Motor neuron (in vitro differentiated cells): ENCODE measurements around the gene PCDH1. TPM values are rescaled to one million over a fixed set of nuclear protein-coding genes. Genes with fewer than 3 reads are reported as not detected.

ENCODE experiments used
- ATAC-seq, 8 experiments: fragments of 200-7000 bp; cut with Tn5 transposase; replicated peaks in 6 of 8; 2 replicates each; pipeline ENCODE4 v1.8.0; 2021; ENCODE audit warnings: mild to moderate bottlenecking in 8 of 8, moderate library complexity in 8 of 8
- H3K27ac ChIP-seq, 2 donors: fragments of 250-450 bp; sonication (Bioruptor Pico); 2 replicates each; pipeline ENCODE4 v1.9.0; 2021; ENCODE audit warnings: antibody characterized with exemption in 2 of 2, mild to moderate bottlenecking in 2 of 2, moderate library complexity in 1 of 2
- H3K4me1 ChIP-seq, 2 donors: fragments of 250-450 bp; sonication (Bioruptor Pico); replicated peaks in 1 of 2; 2 replicates each; pipeline ENCODE4 v1.6.1; 2021; ENCODE audit warnings: antibody characterized with exemption in 2 of 2, mild to moderate bottlenecking in 2 of 2, moderate library complexity in 1 of 2
- H3K4me3 ChIP-seq, 5 donors: fragments of 250-450 bp; sonication (Bioruptor Pico); 2 replicates each; pipeline ENCODE4 v1.9.0; 2021; ENCODE audit warnings: antibody characterized with exemption in 5 of 5, mild to moderate bottlenecking in 5 of 5, moderate library complexity in 4 of 5
- WGBS, 10 experiments: fragments of 450-650 bp; shearing (Covaris generic); methylation state at CpG; one replicate each; pipeline ENCODE4 v1.0.0; 2022; 5-methylcytosine and 5-hydroxymethylcytosine counted together
- in situ Hi-C, 9 experiments: fragments of 400-800 bp; cut with MboI; loops; one replicate each; pipeline ENCODE4 v1.15.0; 2021; ENCODE audit warnings: low sequenced_read_pairs in 9 of 9, low pct_unique_long_range_greater_than_20kb in 2 of 9; ENCODE audit not compliant: unreplicated experiment in 9 of 9
- total RNA-seq, 8 experiments: library from RNA; unstranded; fragments of 300-600 nt; gene quantifications; 2 replicates each; pipeline versions ENCODE4 v1.2.3 to v1.2.4, GENCODE V29; 2022

PCDH1 gene
- total RNA-seq, 8 experiments from 2014 or later, result 1.1 to 29.4 (median 17.5) TPM

- in situ Hi-C loops, result loop anchor here in 3 of 9 experiments (10.0 to 25.0 kb wide), 4 partner anchors 65 to 202 kb away; partner anchors contain the start of genes ARAP3 (in 1 of the 3) and PCDH12 (in 1 of the 3)
- H3K27ac ChIP-seq, result no peak overlapping the region
- H3K4me1 ChIP-seq, result peaks cover 1 to 5% of the 10 kb centered on the region in 2 donors
- no peak overlapping the region for H3K4me3 ChIP-seq
- no peak for ATAC-seq
- 0 to 83% (median 57%) methylated on average over 1 to 3 of the region's 3 CpGs for WGBS, 10 experiments
Observed at GRCh38 chr5:141889282-141889871, 11.2 kb upstream of the PCDH1 start.

DNA sequence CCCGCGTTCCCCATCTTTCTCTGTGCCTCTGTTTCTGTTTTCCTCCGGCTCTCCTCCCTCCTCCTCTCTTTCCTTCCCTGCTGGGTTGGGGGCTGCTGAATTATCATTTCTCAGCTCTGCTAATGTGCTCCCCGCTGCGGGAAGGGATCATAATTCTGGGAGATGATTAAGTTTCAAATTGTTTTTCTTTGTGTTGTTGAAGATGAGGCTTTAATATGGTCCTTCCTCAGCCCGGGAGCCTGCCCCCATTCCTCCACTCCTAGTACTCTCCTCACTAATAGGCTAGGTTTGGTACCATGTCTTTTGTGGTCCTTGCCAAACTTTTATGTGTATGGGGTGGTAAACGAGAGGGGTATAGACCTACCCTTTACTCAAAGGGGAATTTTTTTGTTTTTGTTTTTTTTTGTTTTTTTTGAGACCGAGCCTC is 5.7 kb upstream of the PCDH1 start:
- Histone ChIP-seq H3K27ac (peak overlapping the region; percentile 82 to 85), H3K4me3 (peak overlapping the region; percentile 21 to 36 (median 33)), H3K4me1 (peaks cover 39 to 48% of the 10 kb centered on the region in 2 donors)
- WGBS, 10 experiments, result 0 to 60% (median 18%) methylated on average over 1 to 6 of the region's 8 CpGs; no CpG with 5 or more reads in 1 of the 10 experiments
- in situ Hi-C loops, result loop anchor here in 3 of 9 experiments (10.0 to 25.0 kb wide), 4 partner anchors 71 to 197 kb away; partner anchors contain the start of genes ARAP3 (in 1 of the 3) and PCDH12 (in 1 of the 3)
- no peak for ATAC-seq

- Histone ChIP-seq H3K4me1 (peaks cover 39 to 48% of the 10 kb centered on the region in 2 donors), H3K27ac (peak overlapping the region; percentile 82 to 85), H3K4me3 (peak overlapping the region; percentile 21 to 36 (median 33))
- 0 to 6% (median 1%) methylated on average over 1 to 9 of the region's 35 CpGs; no CpG with 5 or more reads in 6 of the 10 experiments for WGBS, 10 experiments
- in situ Hi-C loops, result loop anchor here in 3 of 9 experiments (10.0 to 25.0 kb wide), 4 partner anchors 71 to 196 kb away; partner anchors contain the start of genes ARAP3 (in 1 of the 3) and PCDH12 (in 1 of the 3)
- ATAC-seq, result peak in 1 of 8 experiments; percentile 29
Observed at GRCh38 chr5:141883184-141883891, 5.1 kb upstream of the PCDH1 start.

DNA sequence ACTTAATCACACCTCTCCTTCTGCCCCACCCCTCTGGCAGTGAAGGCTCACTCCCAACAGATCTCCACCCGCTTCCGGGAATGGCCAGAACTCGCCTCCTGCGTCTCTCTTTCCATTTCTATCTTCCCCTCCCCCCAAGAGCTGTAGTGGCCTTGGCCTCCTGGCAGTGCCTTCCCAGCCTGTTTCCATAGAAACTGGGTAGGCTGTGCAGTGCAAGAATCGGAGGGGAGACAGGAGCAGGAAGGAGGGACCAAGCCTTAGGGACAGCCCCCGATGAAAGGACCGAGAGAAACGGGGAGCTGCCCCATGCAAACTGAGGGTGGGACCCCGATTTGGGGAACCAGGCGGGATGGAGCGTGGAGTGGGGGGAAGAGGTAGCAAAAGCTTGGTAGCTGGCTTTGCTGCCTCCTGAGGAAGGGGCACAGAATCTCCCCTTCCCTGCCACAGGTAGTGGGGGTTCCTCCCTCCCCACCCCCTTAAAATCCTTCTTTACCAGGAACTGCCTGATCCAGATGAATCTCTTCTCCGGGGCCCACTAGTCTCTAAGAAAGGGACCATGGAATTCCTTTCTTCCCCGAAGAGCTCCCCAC is 4.5 kb upstream of the PCDH1 start:
- in situ Hi-C loops, result loop anchor here in 3 of 9 experiments (10.0 to 25.0 kb wide), 4 partner anchors 72 to 195 kb away; partner anchors contain the start of genes ARAP3 (in 1 of the 3) and PCDH12 (in 1 of the 3)
- peak overlapping the region; percentile 82 to 85 for H3K27ac ChIP-seq
- peak overlapping the region; percentile 21 to 36 (median 33) for H3K4me3 ChIP-seq
- peak in 5 of 8 experiments; percentile 10 to 50 (median 28) for ATAC-seq
- 0 to 2% (median 0%) methylated on average over 2 to 6 of the region's 13 CpGs; no CpG with 5 or more reads in 6 of the 10 experiments for WGBS, 10 experiments
- H3K4me1 ChIP-seq, result peaks cover 39 to 48% of the 10 kb centered on the region in 2 donors

DNA sequence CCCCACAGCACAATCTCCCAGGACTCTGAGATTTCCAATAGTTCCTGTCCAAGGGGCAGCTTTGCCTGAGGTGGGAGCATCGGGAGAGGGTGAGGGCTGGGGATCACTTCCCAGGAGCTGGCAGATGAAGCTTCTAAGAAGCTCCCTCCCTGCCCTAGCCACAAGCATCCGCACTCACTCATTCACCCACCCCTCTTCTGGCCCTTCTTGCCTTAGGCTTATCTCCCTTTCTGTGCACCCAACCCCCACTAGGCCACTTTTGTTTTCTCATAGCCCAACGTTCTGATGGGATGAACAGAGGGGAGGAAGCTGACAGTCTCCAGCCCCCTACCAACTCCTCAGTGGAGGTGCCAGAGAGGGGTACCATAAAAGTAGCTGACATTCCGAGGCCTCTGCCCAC is 3.7 kb upstream of the PCDH1 start:
- in situ Hi-C loops, result loop anchor here in 3 of 9 experiments (10.0 to 25.0 kb wide), 4 partner anchors 73 to 195 kb away; partner anchors contain the start of genes ARAP3 (in 1 of the 3) and PCDH12 (in 1 of the 3)
- 0 to 83% (median 7%) methylated on average over 1 to 2 of the region's 4 CpGs; no CpG with 5 or more reads in 5 of the 10 experiments for WGBS, 10 experiments
- no peak overlapping the region for H3K4me3 ChIP-seq
- peaks cover 39 to 48% of the 10 kb centered on the region in 2 donors for H3K4me1 ChIP-seq
- ATAC-seq, result no peak
- H3K27ac ChIP-seq, result peak overlapping the region; percentile 82 to 85

GRCh38 chr5:141880961-141881801 is 3.0 kb upstream of the PCDH1 start:
- in situ Hi-C loops, result loop anchor here in 3 of 9 experiments (10.0 to 25.0 kb wide), 4 partner anchors 74 to 194 kb away; partner anchors contain the start of genes ARAP3 (in 1 of the 3) and PCDH12 (in 1 of the 3)
- Histone ChIP-seq H3K27ac (peak overlapping the region; percentile 82 to 85), H3K4me1 (peaks cover 39 to 48% of the 10 kb centered on the region in 2 donors), H3K4me3 (no peak overlapping the region)
- peak in 2 of 8 experiments; percentile 4 to 6 for ATAC-seq
- WGBS, 10 experiments, result 0 to 30% (median 13%) methylated on average over 2 to 7 of the region's 8 CpGs; no CpG with 5 or more reads in 3 of the 10 experiments

DNA sequence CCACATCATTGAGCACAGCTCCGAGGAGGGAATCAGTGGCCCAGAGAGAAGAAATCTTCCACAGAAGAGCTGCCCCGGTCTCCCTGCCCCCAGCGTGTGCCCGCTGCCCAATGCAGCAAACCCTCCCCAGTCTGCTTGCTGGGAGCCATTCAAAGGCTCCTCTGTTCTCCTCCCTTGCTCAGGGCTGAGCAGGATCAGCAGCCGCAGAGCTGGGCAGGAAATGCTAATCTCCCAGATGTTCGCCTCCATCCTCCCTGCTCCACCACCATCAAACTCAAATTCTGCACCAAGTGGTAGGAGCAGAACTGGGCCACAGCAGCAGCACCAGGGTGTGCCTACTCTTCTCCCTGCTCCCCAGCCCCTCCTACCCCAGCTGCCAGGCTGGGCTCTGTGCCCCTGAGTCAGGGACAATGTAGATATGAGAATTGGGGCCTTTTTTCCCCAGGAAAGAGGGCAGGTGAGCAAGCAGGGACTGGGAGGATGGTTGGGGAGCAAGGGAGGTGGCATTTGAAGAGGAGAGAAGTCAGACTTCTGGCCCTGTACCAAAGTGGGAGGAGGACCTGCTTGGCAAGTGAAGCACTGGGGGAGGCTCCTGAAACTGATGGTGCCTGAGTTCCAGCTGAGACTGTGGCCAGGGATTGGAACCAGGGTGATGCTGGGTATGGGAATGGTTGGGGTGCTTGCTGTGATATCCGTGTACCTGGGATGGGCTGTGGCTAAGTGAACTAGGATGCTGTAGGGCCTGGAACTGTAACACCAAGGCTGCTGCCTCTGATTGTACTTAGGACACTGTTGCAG is 1.9 kb upstream of the PCDH1 start:
- no peak overlapping the region for H3K4me3 ChIP-seq
- ATAC-seq, result peak in 1 of 8 experiments; percentile 4
- peaks cover 38 to 49% of the 10 kb centered on the region in 2 donors for H3K4me1 ChIP-seq
- WGBS, 10 experiments, result 0 to 67% (median 0%) methylated on average over 1 to 3 of the region's 7 CpGs; no CpG with 5 or more reads in 5 of the 10 experiments
- in situ Hi-C loops, result loop anchor here in 3 of 9 experiments (10.0 to 25.0 kb wide), 4 partner anchors 75 to 193 kb away; partner anchors contain the start of genes ARAP3 (in 1 of the 3) and PCDH12 (in 1 of the 3)
- no peak overlapping the region for H3K27ac ChIP-seq

DNA sequence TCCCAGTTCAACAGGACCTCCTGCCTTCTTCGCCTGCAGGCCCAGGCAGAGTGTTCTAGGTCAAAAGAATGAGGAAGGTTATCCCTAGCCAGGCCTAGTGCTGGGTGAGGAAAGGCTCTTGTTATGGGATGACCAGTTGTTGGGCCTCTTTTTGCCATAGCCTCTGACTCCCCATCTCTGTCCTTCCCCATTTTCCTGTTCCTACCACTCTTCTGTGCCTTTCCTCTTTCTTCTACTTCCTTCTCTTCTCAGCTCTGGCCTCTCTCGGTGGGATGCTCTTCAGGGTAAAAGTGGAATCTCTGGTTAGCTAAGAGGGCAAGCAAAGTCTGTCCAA is 1.2 kb upstream of the PCDH1 start:
- no peak for ATAC-seq
- H3K4me3 ChIP-seq, result peak overlapping the region in 1 of 5 donors; percentile 98
- peaks cover 44 to 55% of the 10 kb centered on the region in 2 donors for H3K4me1 ChIP-seq
- in situ Hi-C loops, result loop anchor here in 1 of 9 experiments (25.0 kb wide), 1 partner anchor 192 kb away; the partner anchor contains the start of gene ARAP3
- H3K27ac ChIP-seq, result no peak overlapping the region
- WGBS, 10 experiments, result 0% methylated on average over 1 to 2 of the region's 2 CpGs; no CpG with 5 or more reads in 3 of the 10 experiments

- Histone ChIP-seq H3K27ac (peak overlapping the region; percentile 87 to 96), H3K4me3 (peak overlapping the region; percentile 59 to 98 (median 89)), H3K4me1 (peaks cover 46 to 55% of the 10 kb centered on the region in 2 donors)
- peak; percentile 58 to 78 (median 60) for ATAC-seq
- in situ Hi-C loops, result loop anchor here in 1 of 9 experiments (25.0 kb wide), 1 partner anchor 192 kb away; the partner anchor contains the start of gene ARAP3
- 0 to 17% (median 0%) methylated on average over 2 to 8 of the region's 40 CpGs; no CpG with 5 or more reads in 5 of the 10 experiments for WGBS, 10 experiments
Observed at GRCh38 chr5:141878711-141879425, 658 bp upstream of the PCDH1 start.

- H3K4me1 ChIP-seq, result peaks cover 39 to 46% of the 10 kb centered on the region in 2 donors
- in situ Hi-C loops, result loop anchor here in 1 of 9 experiments (25.0 kb wide), 1 partner anchor 190 kb away; the partner anchor contains the start of gene ARAP3
- 0 to 7% (median 0%) methylated on average over 3 to 10 of the region's 55 CpGs; no CpG with 5 or more reads in 5 of the 10 experiments for WGBS, 10 experiments
- peak overlapping the region; percentile 59 to 98 (median 89) for H3K4me3 ChIP-seq
- H3K27ac ChIP-seq, result peak overlapping the region; percentile 87 to 96
- ATAC-seq, result peak in 4 of 8 experiments; percentile 0 to 1 (median 0)
Observed at GRCh38 chr5:141877356-141878185, 639 bp downstream of the PCDH1 start.
